HepG2 (cell line): Measurements from ENCODE around the gene RPP25L. TPM values are rescaled to one million over a fixed set of nuclear protein-coding genes. Genes with fewer than 3 reads are reported as not detected.

ENCODE experiments used
- ARHGAP35 ChIP-seq: sonication (generic); formaldehyde crosslinking; IDR thresholded peaks from 2 replicates; pipeline ENCODE4 v1.9.0; 2022; ENCODE audit warnings: mild to moderate bottlenecking, inconsistent platforms, moderate library complexity, missing genetic modification reagents, borderline replicate concordance
- ATF7 ChIP-seq, 2 experiments: fragments of 450-650 bp in 1 of 2; sonication (generic) in 1 of 2; formaldehyde crosslinking in 1 of 2; IDR thresholded peaks; 2 replicates each; pipeline versions ENCODE4 v1.4.0 to v1.6.1; 2016 to 2020; ENCODE audit warnings: antibody characterized with exemption in 1 of 2, mild to moderate bottlenecking in 1 of 2, missing genetic modification reagents in 1 of 2
- CBFB ChIP-seq: sonication (generic); formaldehyde crosslinking; IDR thresholded peaks from 2 replicates; pipeline ENCODE4 v1.4.0; 2020; ENCODE audit warnings: missing genetic modification reagents
- EHMT2 ChIP-seq: fragments of 200-600 bp; sonication (generic); IDR thresholded peaks from 2 replicates; pipeline ENCODE4 v1.7.0; 2017; ENCODE audit warnings: antibody characterized with exemption, low read depth, low read length, borderline replicate concordance
- GATA4 ChIP-seq: sonication (generic); IDR thresholded peaks from 2 replicates; pipeline ENCODE4 v1.6.1; 2016; ENCODE audit warnings: antibody characterized with exemption, low read depth, borderline replicate concordance
- IRX3 ChIP-seq: sonication (generic); formaldehyde crosslinking; IDR thresholded peaks from 2 replicates; pipeline ENCODE4 v1.8.1; 2023; ENCODE audit warnings: mild to moderate bottlenecking, low read depth, missing genetic modification reagents, borderline replicate concordance
- MXD3 ChIP-seq: IDR thresholded peaks from 2 replicates; pipeline ENCODE4 v1.6.1; 2016; ENCODE audit warnings: mild to moderate bottlenecking, missing biosample characterization, missing genetic modification reagents
- NFE2L1 ChIP-seq: sonication (generic); formaldehyde crosslinking; IDR thresholded peaks from 2 replicates; pipeline ENCODE4 v1.4.0; 2020; ENCODE audit warnings: missing genetic modification reagents, mild to moderate bottlenecking, borderline replicate concordance
- RBM22 ChIP-seq: fragments of 200-400 bp; formaldehyde crosslinking; optimal IDR thresholded peaks from 2 replicates; pipeline ENCODE3; 2017; ENCODE audit warnings: mild to moderate bottlenecking, low read length, moderate library complexity
- RCOR2 ChIP-seq: IDR thresholded peaks from 2 replicates; pipeline ENCODE4 v1.6.1; 2016; ENCODE audit warnings: missing biosample characterization, missing genetic modification reagents
- THAP11 ChIP-seq: IDR thresholded peaks from 2 replicates; pipeline ENCODE4 v1.6.1; 2016; ENCODE audit warnings: missing biosample characterization, missing genetic modification reagents
- THAP7 ChIP-seq: sonication (generic); formaldehyde crosslinking; IDR thresholded peaks from 2 replicates; pipeline ENCODE4 v1.8.1; 2023; ENCODE audit warnings: mild to moderate bottlenecking, missing genetic modification reagents
- ZBTB7B ChIP-seq: sonication (generic); formaldehyde crosslinking; IDR thresholded peaks from 2 replicates; pipeline ENCODE4 v1.4.0; 2020; ENCODE audit warnings: missing genetic modification reagents
- ZFP37 ChIP-seq: sonication (generic); formaldehyde crosslinking; IDR thresholded peaks from 2 replicates; pipeline ENCODE4 v1.4.0; 2020; ENCODE audit warnings: missing genetic modification reagents, borderline replicate concordance
- ZKSCAN5 ChIP-seq: sonication (generic); formaldehyde crosslinking; IDR thresholded peaks from 2 replicates; pipeline ENCODE4 v1.5.1; 2020; ENCODE audit warnings: mild to moderate bottlenecking, missing genetic modification reagents
- ZMYM3 ChIP-seq: sonication (generic); formaldehyde crosslinking; IDR thresholded peaks from 2 replicates; pipeline ENCODE4 v1.5.1; 2020; ENCODE audit warnings: mild to moderate bottlenecking, missing genetic modification reagents
- ZNF44 ChIP-seq: sonication (generic); formaldehyde crosslinking; IDR thresholded peaks from 2 replicates; pipeline ENCODE4 v1.5.1; 2020; ENCODE audit warnings: mild to moderate bottlenecking, missing genetic modification reagents
- polyA plus RNA-seq, 8 experiments: library from polyadenylated mRNA; depleted of rRNA in 3 of 8; stranded (reverse) in 7 of 8; unstranded in 1 of 8; fragments of >200 nt; fragmentation: Illumina TruSeq in 4 of 8; extraction: Trizol in 4 of 8; gene quantifications; 2 replicates each; pipeline versions ENCODE4 v1.2.1 to v1.2.3, GENCODE V29; 2011 to 2016; ENCODE audit warnings: low read depth in 4 of 8, missing spikeins in 1 of 8, mixed read lengths in 1 of 8; ENCODE audit not compliant: insufficient read depth in 1 of 8
- total RNA-seq, 5 experiments: library from RNA; depleted of rRNA; stranded (reverse); fragments of >200 nt; fragmentation: Illumina TruSeq; extraction: Trizol; gene quantifications; 2 replicates each; pipeline ENCODE4 v1.2.3, GENCODE V29; 2016; ENCODE audit warnings: low read depth in 1 of 5
- TF ChIP-seq, protein P1 (sequence below): sonication (generic); formaldehyde crosslinking; conservative IDR thresholded peaks from 2 replicates; pipeline ENCODE4 v1.4.0; 2020; ENCODE audit warnings: missing genetic modification reagents
- TF ChIP-seq, protein P2 (sequence below): sonication (generic); formaldehyde crosslinking; IDR thresholded peaks from 2 replicates; pipeline ENCODE4 v1.4.0; 2020; ENCODE audit warnings: mild to moderate bottlenecking, missing genetic modification reagents
- TF ChIP-seq, protein P3 (sequence below): IDR thresholded peaks from 2 replicates; pipeline ENCODE4 v1.6.1; 2016; ENCODE audit warnings: control low read depth
- TF ChIP-seq, protein P4 (sequence below): sonication (generic); formaldehyde crosslinking; IDR thresholded peaks from 2 replicates; pipeline ENCODE4 v1.4.0; 2020; ENCODE audit warnings: missing genetic modification reagents

Gene RPP25L
- total and polyA plus RNA-seq, 2 of the 13 experiments (the other 11 are each of a cell fraction or from before 2014, with no cell fraction given), result 24.5 to 27.3 TPM

GRCh38 chr9:34611811-34612787 is at the start of gene RPP25L (continued):
- TF ChIP-seq ZKSCAN5 (CRISPR knock-in tag) (no peak), THAP11 (peak; percentile 66), ZFP37 (CRISPR knock-in tag) (no peak), ARHGAP35 (CRISPR knock-in tag) (no peak), ATF7 (IDR thresholded peaks at IDR 0.05) (no peak), ATF7 (CRISPR knock-in tag; IDR thresholded peaks at IDR 0.05) (0 out of 2 replicates have a peak, but pooled peaks have one; percentile 59), ZBTB7B (no peak), RBM22 (peak; percentile 14), CBFB (CRISPR knock-in tag) (0 out of 2 replicates have a peak, but pooled peaks have one; percentile 68), EHMT2 (no peak), RCOR2 (CRISPR knock-in tag) (no peak), GATA4 (peak; percentile 75; the same call in 1 of the 2 replicates), IRX3 (CRISPR knock-in tag) (no peak), ZNF44 (no peak), MXD3 (CRISPR knock-in tag) (peak; percentile 76; the same call in 1 of the 2 replicates), ZMYM3 (CRISPR knock-in tag) (peak; percentile 43), NFE2L1 (CRISPR knock-in tag) (no peak), THAP7 (peak; percentile 78; the same call in 1 of the 2 replicates)
- TF ChIP-seq, protein P1, sequence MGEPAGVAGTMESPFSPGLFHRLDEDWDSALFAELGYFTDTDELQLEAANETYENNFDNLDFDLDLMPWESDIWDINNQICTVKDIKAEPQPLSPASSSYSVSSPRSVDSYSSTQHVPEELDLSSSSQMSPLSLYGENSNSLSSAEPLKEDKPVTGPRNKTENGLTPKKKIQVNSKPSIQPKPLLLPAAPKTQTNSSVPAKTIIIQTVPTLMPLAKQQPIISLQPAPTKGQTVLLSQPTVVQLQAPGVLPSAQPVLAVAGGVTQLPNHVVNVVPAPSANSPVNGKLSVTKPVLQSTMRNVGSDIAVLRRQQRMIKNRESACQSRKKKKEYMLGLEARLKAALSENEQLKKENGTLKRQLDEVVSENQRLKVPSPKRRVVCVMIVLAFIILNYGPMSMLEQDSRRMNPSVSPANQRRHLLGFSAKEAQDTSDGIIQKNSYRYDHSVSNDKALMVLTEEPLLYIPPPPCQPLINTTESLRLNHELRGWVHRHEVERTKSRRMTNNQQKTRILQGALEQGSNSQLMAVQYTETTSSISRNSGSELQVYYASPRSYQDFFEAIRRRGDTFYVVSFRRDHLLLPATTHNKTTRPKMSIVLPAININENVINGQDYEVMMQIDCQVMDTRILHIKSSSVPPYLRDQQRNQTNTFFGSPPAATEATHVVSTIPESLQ, result peak; percentile 83; the same call in 1 of the 2 replicates
- TF ChIP-seq, protein P2, sequence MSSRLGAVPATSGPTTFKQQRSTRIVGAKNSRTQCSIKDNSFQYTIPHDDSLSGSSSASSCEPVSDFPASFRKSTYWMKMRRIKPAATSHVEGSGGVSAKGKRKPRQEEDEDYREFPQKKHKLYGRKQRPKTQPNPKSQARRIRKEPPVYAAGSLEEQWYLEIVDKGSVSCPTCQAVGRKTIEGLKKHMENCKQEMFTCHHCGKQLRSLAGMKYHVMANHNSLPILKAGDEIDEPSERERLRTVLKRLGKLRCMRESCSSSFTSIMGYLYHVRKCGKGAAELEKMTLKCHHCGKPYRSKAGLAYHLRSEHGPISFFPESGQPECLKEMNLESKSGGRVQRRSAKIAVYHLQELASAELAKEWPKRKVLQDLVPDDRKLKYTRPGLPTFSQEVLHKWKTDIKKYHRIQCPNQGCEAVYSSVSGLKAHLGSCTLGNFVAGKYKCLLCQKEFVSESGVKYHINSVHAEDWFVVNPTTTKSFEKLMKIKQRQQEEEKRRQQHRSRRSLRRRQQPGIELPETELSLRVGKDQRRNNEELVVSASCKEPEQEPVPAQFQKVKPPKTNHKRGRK (CRISPR knock-in tag), result peak; percentile 46; the same call in 1 of the 2 replicates
- TF ChIP-seq, protein P3, sequence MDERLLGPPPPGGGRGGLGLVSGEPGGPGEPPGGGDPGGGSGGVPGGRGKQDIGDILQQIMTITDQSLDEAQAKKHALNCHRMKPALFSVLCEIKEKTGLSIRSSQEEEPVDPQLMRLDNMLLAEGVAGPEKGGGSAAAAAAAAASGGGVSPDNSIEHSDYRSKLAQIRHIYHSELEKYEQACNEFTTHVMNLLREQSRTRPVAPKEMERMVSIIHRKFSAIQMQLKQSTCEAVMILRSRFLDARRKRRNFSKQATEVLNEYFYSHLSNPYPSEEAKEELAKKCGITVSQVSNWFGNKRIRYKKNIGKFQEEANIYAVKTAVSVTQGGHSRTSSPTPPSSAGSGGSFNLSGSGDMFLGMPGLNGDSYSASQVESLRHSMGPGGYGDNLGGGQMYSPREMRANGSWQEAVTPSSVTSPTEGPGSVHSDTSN (CRISPR knock-in tag), result no peak
- TF ChIP-seq, protein P4, sequence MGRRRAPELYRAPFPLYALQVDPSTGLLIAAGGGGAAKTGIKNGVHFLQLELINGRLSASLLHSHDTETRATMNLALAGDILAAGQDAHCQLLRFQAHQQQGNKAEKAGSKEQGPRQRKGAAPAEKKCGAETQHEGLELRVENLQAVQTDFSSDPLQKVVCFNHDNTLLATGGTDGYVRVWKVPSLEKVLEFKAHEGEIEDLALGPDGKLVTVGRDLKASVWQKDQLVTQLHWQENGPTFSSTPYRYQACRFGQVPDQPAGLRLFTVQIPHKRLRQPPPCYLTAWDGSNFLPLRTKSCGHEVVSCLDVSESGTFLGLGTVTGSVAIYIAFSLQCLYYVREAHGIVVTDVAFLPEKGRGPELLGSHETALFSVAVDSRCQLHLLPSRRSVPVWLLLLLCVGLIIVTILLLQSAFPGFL, result no peak
